ENCODE data around the gene TRAPPC1.

DNA sequence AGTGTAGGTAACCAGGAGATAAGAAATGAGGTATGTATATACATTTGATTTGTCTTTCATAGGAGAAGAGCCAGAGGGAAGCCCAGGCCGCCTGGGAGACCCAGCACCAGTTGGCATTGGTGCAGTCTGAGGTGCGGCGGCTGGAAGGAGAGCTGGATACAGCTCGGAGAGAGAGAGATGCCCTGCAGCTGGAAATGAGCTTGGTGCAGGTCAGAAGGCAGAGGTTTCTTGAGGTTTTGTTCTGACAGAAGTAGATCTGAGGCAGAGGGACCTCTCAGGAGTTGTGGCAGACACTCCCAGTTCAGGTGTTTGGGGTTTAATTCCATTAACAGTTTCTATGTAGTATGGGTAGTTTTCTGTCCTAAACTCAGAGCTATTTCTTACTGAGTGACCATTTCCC, 8.3 kb upstream of the TRAPPC1 start:
- no peak for TF ChIP-seq EZH2 (IDR thresholded peaks at IDR 0.05; ENCODE audit: insufficient read depth, poor library complexity, severe bottlenecking)
- TF ChIP-seq EZH2phosphoT487 (IDR thresholded peaks at IDR 0.05; ENCODE audit: insufficient read depth, low read depth): no peak

All from GM23248 (cell line).